Fibroblast of the aortic adventitia (primary cell): ENCODE results near the gene JMJD1C. TPM values are rescaled to one million over a fixed set of nuclear protein-coding genes. Genes with fewer than 3 reads are reported as not detected.

Experiments used
- DNase-seq: peaks from one replicate; pipeline ENCODE4 v3.0.0-alpha.2; 2010; ENCODE audit warnings: low read depth
- H3K4me3 ChIP-seq: 2 replicates; pipeline ENCODE4 v1.5.1; 2011; ENCODE audit warnings: low read depth, mild to moderate bottlenecking, control low read depth, low read length, moderate library complexity
- CTCF ChIP-seq: IDR thresholded peaks from 2 replicates; pipeline ENCODE4 v1.5.1; 2011; ENCODE audit warnings: mild to moderate bottlenecking, low read length, control low read depth, inconsistent platforms; ENCODE audit not compliant: insufficient read depth
- total RNA-seq: library from RNA; depleted of rRNA; stranded (reverse); fragments of >200 nt; gene quantifications from 2 replicates; pipeline ENCODE4 v1.2.3, GENCODE V29; 2012; ENCODE audit warnings: low replicate concordance

JMJD1C gene
- total RNA-seq, result 77.2 and 120 TPM in 2 replicates

GRCh38 chr10:63465293-63466143 lies at the start of gene JMJD1C:
JMJD1C (minus strand) TSS chr10:63465977; CDS start chr10:63465662, 315 bp downstream.
- TF ChIP-seq CTCF, result no peak
- peak within 1 kb of the TSS; percentile 88 for H3K4me3 ChIP-seq
- peak; percentile 80 for DNase-seq

GRCh38 chr10:63515002-63515763 lies 49.4 kb upstream of the JMJD1C start:
- H3K4me3 ChIP-seq, result no peak overlapping the region
- DNase-seq, result peak; percentile 51
- TF ChIP-seq CTCF, result no peak

GRCh38 chr10:63506554-63506953 lies 40.8 kb upstream of the JMJD1C start:
- TF ChIP-seq CTCF, result no peak
- no peak for DNase-seq
- no peak overlapping the region for H3K4me3 ChIP-seq

GRCh38 chr10:63505562-63505961 lies 39.8 kb upstream of the JMJD1C start:
- no peak overlapping the region for H3K4me3 ChIP-seq
- DNase-seq, result no peak
- TF ChIP-seq CTCF, result no peak

GRCh38 chr10:63504145-63504881 lies 38.5 kb upstream of the JMJD1C start:
- DNase-seq, result no peak
- H3K4me3 ChIP-seq, result no peak overlapping the region
- no peak for TF ChIP-seq CTCF

GRCh38 chr10:63503395-63503794 lies 37.6 kb upstream of the JMJD1C start:
- TF ChIP-seq CTCF, result no peak
- H3K4me3 ChIP-seq, result no peak overlapping the region
- DNase-seq, result peak; percentile 25
